Kidney (tissue), 14 donors: Measurements from ENCODE around the gene TNFRSF17. TPM values are rescaled to one million over a fixed set of nuclear protein-coding genes. Genes with fewer than 3 reads are reported as not detected.
"Not testable (repeated sequence)": the region's sequence is repeated elsewhere in the genome, so short reads cannot be mapped to it uniquely, and the experiment has no call there.

Experiments used
- DNase-seq, 5 donors: peaks; one replicate each; pipeline ENCODE4 v3.0.0-alpha.2; 2013 to 2020
- FAIRE-seq: peaks from 2 replicates; lab custom pipeline; 2012; peaks lifted over from hg19 to GRCh38; lab: Jason Lieb, UNC
- H3K27ac ChIP-seq, 2 donors: one replicate each; pipeline ENCODE4 v1.7.0; 2013; ENCODE audit warnings: low read depth in 2 of 2, low read length in 2 of 2, inconsistent platforms in 1 of 2
- H3K27me3 ChIP-seq: one replicate; pipeline ENCODE4 v1.7.1; 2013; ENCODE audit warnings: low read length, inconsistent platforms; ENCODE audit not compliant: control insufficient read depth, insufficient read depth
- H3K36me3 ChIP-seq, 3 donors: one replicate each; pipeline versions ENCODE4 v1.7.0 to v1.7.1; 2013; ENCODE audit warnings: low read length in 3 of 3, control low read depth in 1 of 3, inconsistent platforms in 1 of 3; ENCODE audit not compliant: insufficient read depth in 3 of 3, control insufficient read depth in 2 of 3
- H3K4me1 ChIP-seq, 3 donors: one replicate each; pipeline versions ENCODE4 v1.7.0 to v1.7.1; 2013; ENCODE audit warnings: low read length in 3 of 3, inconsistent platforms in 1 of 3, low read depth in 1 of 3; ENCODE audit not compliant: control insufficient read depth in 2 of 3, insufficient read depth in 2 of 3
- H3K4me3 ChIP-seq, 3 donors: one replicate each; pipeline versions ENCODE4 v1.7.0 to v1.8.1; 2013; ENCODE audit warnings: low read length in 3 of 3, control low read depth in 1 of 3, inconsistent platforms in 1 of 3
- H3K9ac ChIP-seq, 3 donors: one replicate each; pipeline versions ENCODE4 v1.7.0 to v1.7.1; 2013; ENCODE audit warnings: low read length in 3 of 3, control low read depth in 1 of 3, inconsistent platforms in 1 of 3
- H3K9me3 ChIP-seq, 3 donors: one replicate each; pipeline versions ENCODE4 v1.7.0 to v1.7.1; 2013; ENCODE audit warnings: low read length in 3 of 3, control low read depth in 1 of 3, inconsistent platforms in 1 of 3; ENCODE audit not compliant: control insufficient read depth in 2 of 3, insufficient read depth in 1 of 3
- intact Hi-C: fragments of 100-400 bp; cut with DNase I; formaldehyde crosslinking; loops from one replicate; pipeline ENCODE4 v1.11.1; 2022
- polyA plus RNA-seq: library from polyadenylated mRNA; stranded (reverse); fragments of 350-450 nt; fragmentation: Illumina TruSeq; extraction: RNeasy Lipid Tissue Mini Kit (QIAGEN cat#74804); gene quantifications from one replicate; pipeline ENCODE4 v1.2.3, GENCODE V29; 2014; ENCODE audit warnings: low read depth, low replicate concordance; ENCODE audit not compliant: insufficient read depth
- total RNA-seq: library from RNA; stranded (reverse); fragmentation: NEBNext Ultra II Directional; extraction: Animal tissue kit (Norgen Biotek cat#: 25700); gene quantifications from one replicate; pipeline ENCODE4 v1.2.1, GENCODE V29; 2021
- TF ChIP-seq, protein P1 (sequence below): IDR thresholded peaks from 3 replicates; pipeline ENCODE4 v1.5.1; 2012; ENCODE audit warnings: mild to moderate bottlenecking, moderate library complexity, borderline replicate concordance; ENCODE audit not compliant: insufficient read depth; ENCODE audit errors: extremely low read depth
- donor health status: control.
- donor health status: control.
- donor health status: control.
- donor health status: control.
- donor health status: control.
- donor health status: DM: yes; HTN: yes; CAD: no.
- donor health status: Normal renal cell carcinoma (clear cell type).

The TNFRSF17 gene
- total and polyA plus RNA-seq, 2 donors from 2014 or later: 3.0 TPM; not detected in 1

DNA sequence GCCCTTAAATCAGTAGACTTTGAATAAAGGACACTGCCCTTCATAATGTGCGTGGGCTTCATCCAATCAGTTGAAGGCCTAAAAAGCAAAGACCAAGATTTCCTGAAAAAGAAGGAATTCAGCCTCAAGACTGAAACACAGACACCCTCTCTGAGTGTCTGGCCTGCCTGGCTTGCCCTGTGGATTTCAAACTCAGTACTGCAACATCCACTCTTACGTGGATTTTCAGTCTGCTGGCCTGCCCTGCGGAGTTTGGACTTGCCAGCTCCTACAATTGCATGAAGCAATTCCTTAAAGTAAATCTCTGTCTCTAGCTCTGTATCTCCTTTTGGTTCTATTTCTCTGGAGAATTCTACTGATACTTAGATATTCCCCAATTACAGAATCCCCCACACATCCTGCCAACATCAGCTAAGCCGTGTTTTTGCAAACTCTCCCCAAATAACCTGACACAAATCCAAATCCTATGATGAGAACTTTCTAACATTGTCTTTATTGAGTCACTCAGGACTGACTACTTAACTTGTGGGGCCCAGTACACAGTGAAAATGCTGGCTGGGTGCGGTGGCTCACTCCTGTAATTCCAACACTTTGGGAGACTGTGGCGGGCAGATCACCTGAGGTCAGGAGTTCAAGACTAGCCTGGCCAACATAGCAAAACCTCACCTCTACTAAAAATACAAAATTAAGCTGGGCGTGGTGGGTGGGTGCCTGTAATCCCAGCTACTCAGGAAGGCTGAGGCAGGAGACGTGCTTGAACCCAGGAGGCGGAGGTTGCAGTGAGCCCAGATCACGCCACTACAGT is 7.2 kb upstream of the TNFRSF17 start:
- Histone ChIP-seq H3K36me3 (no peaks in the 10 kb centered on the region), H3K4me1 (peaks cover 0 to 3% (median 2%) of the 10 kb centered on the region in 3 donors), H3K9ac (no peak overlapping the region), H3K27ac (no peak overlapping the region), H3K4me3 (no peak overlapping the region), H3K27me3 (no peaks in the 10 kb centered on the region), H3K9me3 (no peaks in the 10 kb centered on the region)
- DNase-seq: no peak
- TF ChIP-seq, protein P1, sequence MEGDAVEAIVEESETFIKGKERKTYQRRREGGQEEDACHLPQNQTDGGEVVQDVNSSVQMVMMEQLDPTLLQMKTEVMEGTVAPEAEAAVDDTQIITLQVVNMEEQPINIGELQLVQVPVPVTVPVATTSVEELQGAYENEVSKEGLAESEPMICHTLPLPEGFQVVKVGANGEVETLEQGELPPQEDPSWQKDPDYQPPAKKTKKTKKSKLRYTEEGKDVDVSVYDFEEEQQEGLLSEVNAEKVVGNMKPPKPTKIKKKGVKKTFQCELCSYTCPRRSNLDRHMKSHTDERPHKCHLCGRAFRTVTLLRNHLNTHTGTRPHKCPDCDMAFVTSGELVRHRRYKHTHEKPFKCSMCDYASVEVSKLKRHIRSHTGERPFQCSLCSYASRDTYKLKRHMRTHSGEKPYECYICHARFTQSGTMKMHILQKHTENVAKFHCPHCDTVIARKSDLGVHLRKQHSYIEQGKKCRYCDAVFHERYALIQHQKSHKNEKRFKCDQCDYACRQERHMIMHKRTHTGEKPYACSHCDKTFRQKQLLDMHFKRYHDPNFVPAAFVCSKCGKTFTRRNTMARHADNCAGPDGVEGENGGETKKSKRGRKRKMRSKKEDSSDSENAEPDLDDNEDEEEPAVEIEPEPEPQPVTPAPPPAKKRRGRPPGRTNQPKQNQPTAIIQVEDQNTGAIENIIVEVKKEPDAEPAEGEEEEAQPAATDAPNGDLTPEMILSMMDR: no peak
- intact Hi-C loops: loop anchor here (10.0 kb wide), 1 partner anchor 107 kb away; no protein-coding TSS in a partner anchor
- FAIRE-seq: no peak

GRCh38 chr16:11962457-11962856 is 2.6 kb upstream of the TNFRSF17 start:
- FAIRE-seq, H3K9me3 ChIP-seq, H3K36me3 ChIP-seq, H3K27ac ChIP-seq, H3K9ac ChIP-seq, intact Hi-C loops, H3K27me3 ChIP-seq, H3K4me1 ChIP-seq, DNase-seq, H3K4me3 ChIP-seq: not testable (repeated sequence)

- H3K36me3 ChIP-seq, H3K4me1 ChIP-seq, H3K9me3 ChIP-seq, H3K27me3 ChIP-seq, H3K27ac ChIP-seq, intact Hi-C loops, H3K4me3 ChIP-seq, H3K9ac ChIP-seq, FAIRE-seq: not testable (repeated sequence)
- peak in 1 of 5 donors; percentile 9 for DNase-seq
Measured at GRCh38 chr16:11962978-11963377, 2.0 kb upstream of the TNFRSF17 start.

- Histone ChIP-seq H3K36me3 (no peaks in the 10 kb centered on the region), H3K27ac (no peak overlapping the region), H3K4me3 (no peak overlapping the region), H3K4me1 (peaks cover 0 to 1% (median under 1%) of the 10 kb centered on the region in 3 donors), H3K27me3 (no peaks in the 10 kb centered on the region), H3K9me3 (no peaks in the 10 kb centered on the region), H3K9ac (no peak overlapping the region)
- TF ChIP-seq, protein P1: no peak
- intact Hi-C loops: no loop called here
- DNase-seq (peak in 1 of 5 donors; percentile 11), FAIRE-seq (no peak)
Measured at GRCh38 chr16:11963706-11964105, 1.3 kb upstream of the TNFRSF17 start.
